Choroid plexus epithelial cell (primary cell): ENCODE data around the gene SNAPC3.

ENCODE experiments used
- DNase-seq: peaks from one replicate; pipeline ENCODE4 v3.0.0-alpha.2; 2010; ENCODE audit warnings: low read depth
- H3K4me3 ChIP-seq: 2 replicates; pipeline ENCODE4 v1.5.1; 2011; ENCODE audit warnings: low read depth, mild to moderate bottlenecking, control low read depth, low read length, moderate library complexity
- CTCF ChIP-seq: conservative IDR thresholded peaks from 2 replicates; pipeline ENCODE4 v1.5.1; 2011; ENCODE audit warnings: low read depth, mild to moderate bottlenecking, control low read depth, inconsistent platforms, low read length, moderate library complexity

Gene SNAPC3

GRCh38 chr9:15501803-15502202, 79.1 kb downstream of the SNAPC3 start:
- TF ChIP-seq CTCF = no peak
- no peak for DNase-seq
- H3K4me3 ChIP-seq = no peak overlapping the region

- no peak for DNase-seq
- TF ChIP-seq CTCF = peak; percentile 7
- no peak overlapping the region for H3K4me3 ChIP-seq
Observed at GRCh38 chr9:15505921-15506320, 83.2 kb downstream of the SNAPC3 start.

GRCh38 chr9:15509931-15510788, 87.5 kb downstream of the SNAPC3 start:
- no peak for TF ChIP-seq CTCF
- peak overlapping the region; percentile 90 for H3K4me3 ChIP-seq
- peak; percentile 13 for DNase-seq

GRCh38 chr9:15510789-15511575, 88.3 kb downstream of the SNAPC3 start, which contains the start of gene PSIP1:
Gene PSIP1, minus strand, starts transcription at chr9:15510970. Its CDS starts 782 bp downstream, at chr9:15510188.
- peak; percentile 85 for DNase-seq
- no peak for TF ChIP-seq CTCF
- H3K4me3 ChIP-seq = peak within 1 kb of the TSS; percentile 90
